ENCODE results near the gene LLPH.
"Not testable (repeated sequence)": the region's sequence is repeated elsewhere in the genome, so short reads cannot be mapped to it uniquely, and the experiment has no call there.

Gene LLPH

DNA sequence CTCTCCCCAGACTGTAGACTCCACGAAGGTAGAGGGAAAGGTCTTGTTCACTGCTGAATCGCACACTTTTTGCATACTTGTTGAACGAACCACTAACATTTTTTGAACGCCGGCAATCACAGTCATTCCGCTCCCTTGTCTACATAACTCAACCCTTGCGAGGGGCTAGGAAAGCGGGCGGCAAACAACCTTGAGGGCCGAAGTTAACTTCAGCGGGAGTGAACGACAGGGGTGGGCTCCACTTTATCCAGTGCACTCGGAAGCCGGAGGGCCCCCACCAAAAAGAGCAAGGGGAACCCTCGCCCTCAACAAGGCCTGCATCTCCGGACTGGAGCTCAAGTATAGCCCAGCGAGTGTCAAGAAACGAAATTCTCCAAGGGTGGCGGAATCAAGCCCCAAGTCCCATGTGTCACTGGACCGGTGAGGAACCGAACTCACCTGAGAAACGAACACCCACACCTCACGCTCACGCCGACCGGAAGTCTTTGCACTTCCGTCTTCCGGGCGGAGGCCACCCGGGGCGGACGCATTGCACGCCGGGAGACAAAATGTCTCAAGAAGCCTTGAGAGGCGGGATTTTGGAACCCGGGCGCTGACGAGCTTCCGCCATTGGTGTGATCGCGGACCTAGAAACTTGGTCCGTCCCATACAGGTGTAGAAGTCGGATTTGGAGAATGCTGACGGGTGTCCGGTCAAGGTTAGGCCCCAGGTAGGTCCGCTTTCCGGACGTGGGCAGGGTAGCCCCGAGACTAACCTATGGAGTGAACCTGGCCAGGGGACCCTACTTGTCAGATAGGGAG is at the start of gene LLPH:
Gene LLPH, minus strand, starts transcription at position 484 of the 800 bp plus-strand sequence. CDS start 1,644 bp downstream, outside the sequence.
- peak; percentile 87 for DNase-seq (ENCODE audit: low spot score)

DNA sequence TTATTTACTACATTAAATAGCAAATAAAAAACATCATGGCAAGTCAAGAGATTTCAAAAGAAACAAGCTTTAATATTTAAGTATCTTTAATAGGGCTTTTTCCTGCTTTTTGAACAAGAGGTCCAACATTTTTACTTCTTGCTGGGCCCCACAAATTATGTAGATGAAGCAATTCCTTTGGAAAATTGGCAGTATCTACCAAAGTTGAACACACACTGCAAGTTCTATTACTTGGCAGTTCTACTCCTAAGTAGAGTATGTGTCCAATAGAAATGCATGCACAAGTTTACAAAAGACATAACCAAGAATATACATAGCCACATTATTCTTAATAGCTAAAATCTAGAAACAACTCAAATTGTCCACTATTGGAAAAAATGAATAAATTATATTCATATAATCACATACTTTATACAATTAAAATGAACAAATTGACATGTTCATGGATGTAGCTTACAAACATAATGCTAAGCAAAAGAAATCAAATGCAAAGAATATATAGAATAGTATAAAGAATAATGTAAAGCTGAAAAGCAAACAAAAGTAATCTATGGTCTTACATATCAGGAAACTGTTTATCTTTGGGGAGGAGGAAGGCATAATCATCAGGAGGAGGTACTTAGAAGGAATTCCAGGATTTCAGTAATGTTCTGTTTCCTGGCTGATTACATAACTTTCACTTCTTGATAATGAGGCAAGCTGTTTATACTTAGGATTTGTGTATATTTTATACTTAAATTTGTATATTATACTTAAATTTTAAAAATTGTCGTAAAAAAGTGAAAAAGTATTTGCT is 45.8 kb upstream of the LLPH start:
- no peak for DNase-seq (ENCODE audit: low spot score)

- not testable (repeated sequence) for DNase-seq (ENCODE audit: low spot score)
Observed at GRCh38 chr12:66174391-66175325, 44.1 kb upstream of the LLPH start.

- no peak for DNase-seq (ENCODE audit: low spot score)
Observed at GRCh38 chr12:66170606-66171005, 40.1 kb upstream of the LLPH start.

DNA sequence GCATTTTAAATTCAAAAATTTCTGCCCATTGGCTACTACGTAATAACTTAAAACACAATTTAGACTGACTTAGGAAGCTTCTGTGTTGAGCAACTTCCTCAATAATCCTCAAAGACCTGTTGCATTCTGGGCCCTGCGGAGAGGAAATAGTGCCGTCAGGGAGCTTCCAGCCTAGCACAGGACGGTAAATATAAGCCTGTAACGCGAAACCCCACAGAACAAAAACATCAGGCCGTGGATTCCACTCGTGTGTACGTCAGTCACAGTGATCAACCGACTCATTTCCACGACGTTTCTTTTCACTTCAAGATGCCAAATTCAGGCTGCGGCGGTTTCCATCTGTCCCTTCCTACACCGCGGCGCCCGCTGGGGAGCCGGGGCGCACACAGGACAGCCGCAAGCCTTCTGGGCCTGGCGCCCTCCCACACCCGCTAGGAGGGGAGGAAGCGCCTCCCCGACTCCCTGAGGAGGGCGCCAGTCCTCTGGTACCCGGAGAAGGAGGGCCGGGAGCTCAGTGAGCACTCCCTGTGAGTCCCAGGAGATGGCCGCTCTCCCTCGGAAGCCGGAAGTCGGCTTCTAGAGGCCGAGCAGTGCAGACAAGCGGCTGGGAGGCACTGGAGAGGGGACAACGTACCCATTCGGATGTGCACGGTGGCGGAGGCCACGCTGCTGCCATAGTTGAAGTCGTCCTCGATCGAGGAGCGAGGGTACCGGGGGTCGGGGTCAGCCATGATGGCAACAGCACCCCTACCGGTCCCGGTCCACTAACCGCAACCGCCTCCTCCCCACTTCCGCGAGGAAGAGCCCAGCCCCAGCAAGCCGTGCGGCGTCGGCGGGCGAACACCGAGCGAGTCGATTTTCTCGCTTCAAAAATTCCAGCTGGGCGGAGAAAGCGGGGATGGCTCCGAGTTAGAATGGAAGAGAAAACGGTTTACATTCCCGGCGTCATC is 38.9 kb upstream of the LLPH start, which contains the start of gene TMBIM4:
Gene TMBIM4, minus strand, starts transcription at position 776 of the 950 bp plus-strand sequence. Its CDS starts 45 bp downstream, at position 731.
- peak; percentile 84 for DNase-seq (ENCODE audit: low spot score)

DNA sequence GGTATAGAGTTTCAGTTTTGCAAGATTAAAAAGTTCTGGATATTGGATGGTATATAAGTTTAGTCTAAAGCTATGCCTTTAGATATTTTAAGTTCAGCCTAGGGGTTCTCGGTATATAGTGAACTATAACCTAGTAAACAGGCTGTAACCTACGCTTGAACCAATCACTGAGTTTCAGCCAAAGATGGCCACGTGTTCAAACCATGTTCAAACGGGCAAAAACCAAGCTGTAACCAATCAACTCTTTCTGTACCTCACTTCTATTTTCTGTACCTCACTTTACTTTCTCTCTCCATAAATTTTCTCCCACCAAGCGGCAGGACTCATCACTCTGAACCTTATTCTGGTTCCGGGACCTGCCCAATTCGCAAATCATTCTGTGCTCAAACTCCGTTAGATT is 37.9 kb upstream of the LLPH start:
- DNase-seq (ENCODE audit: low spot score) = no peak

GRCh38 chr12:66166561-66166960 is 36.0 kb upstream of the LLPH start:
- no peak for DNase-seq (ENCODE audit: low spot score)

DNA sequence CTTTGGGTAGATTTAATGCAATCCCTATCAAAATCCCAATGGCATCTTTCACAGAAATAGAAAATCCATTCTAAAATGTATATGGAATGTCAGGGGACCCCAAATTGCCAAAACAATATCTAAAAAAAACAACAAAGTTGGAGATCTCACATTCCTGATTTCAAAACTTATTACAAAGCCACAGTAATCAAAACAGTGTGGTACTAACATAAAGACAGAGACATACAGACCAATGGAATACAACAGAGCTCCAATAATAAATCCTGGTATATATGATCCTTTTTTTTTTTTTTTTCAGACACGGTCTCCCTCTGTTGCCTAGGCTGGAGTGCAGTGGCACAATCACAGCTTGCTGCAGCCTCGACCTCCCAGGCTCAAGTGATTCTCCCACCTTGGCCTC is 34.6 kb upstream of the LLPH start:
- no peak for DNase-seq (ENCODE audit: low spot score)

GRCh38 chr12:66164349-66164821 is 33.8 kb upstream of the LLPH start:
- no peak for DNase-seq (ENCODE audit: low spot score)

DNA sequence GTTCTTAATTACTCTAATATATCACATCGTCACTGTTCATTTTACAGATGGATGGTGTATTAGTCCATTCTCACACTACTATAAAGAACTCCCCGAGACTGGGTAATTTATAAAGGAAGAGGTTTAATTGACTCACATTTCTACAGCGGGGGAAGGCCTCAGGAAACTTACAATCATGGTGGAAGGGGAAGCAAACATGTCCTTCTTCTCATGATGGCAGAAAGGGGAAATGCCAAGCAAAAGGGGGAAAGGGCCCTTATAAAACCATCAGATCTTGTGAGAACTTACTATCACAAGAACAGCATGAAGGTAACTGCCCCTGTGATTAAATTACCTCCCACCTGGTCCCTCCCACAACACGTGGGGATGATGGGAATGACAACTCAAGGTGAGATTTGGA is 32.7 kb upstream of the LLPH start:
- DNase-seq (ENCODE audit: low spot score) = no peak

GRCh38 chr12:66162701-66163100 is 32.2 kb upstream of the LLPH start:
- no peak for DNase-seq (ENCODE audit: low spot score)

DNA sequence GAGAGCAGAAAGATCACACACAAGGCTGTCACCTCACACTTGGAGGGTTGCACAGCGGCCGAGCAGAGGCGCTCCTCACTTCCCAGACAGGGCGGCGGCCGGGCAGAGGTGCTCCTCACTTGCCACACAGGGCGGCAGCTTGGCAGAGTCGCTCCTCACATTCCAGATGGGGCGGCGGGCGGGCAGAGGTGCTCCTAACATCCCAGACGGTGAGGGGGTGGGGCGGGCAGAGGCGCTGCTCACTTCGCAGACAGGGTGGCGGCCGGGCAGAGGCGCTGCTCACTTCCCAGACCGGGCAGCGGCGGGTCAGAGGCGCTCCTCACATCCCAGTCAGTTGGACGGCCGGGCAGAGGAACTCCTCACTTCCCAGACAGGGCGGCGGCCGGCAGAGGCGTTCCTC is 30.2 kb upstream of the LLPH start:
- no peak for DNase-seq (ENCODE audit: low spot score)

DNA sequence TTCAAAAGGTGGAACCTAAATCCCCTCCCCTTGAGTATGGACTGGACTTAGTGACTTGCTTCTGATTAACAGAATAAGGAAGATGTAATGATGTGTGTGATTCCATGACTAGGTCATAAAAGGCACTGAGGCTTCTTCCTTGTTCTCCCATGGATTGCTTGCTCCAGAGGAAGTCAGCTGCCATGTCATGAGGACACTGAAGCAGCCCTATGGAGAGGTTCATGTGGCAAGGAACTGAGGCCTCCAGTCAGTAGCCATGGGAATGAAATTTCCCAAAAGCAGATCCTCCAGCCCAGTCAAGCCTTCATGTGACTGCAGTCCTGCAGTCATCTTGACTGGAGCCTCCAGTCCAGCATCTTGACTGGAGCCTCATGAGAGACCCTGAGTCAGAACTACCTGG is 28.6 kb upstream of the LLPH start:
- no peak for DNase-seq (ENCODE audit: low spot score)

- DNase-seq (ENCODE audit: low spot score) = no peak
Observed at GRCh38 chr12:66156654-66157053, 26.1 kb upstream of the LLPH start.

DNA sequence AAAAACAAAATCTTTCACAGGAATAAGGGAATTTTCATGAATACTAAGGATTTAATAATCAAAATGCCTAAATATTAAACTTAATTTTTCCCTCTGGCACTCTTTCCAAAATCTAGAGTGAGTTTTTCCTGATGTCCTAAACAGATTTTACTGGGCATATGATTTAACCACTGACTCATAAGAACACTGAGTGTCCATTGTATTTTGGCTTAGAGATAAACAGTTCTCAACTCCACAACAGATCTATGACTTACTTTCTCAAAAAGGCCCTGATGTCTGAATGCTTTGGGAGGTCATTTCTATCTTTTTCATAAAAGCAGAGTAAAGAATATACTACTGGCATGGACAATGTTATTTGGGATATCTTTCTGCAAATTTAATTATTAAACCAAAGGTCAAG is 24.2 kb upstream of the LLPH start:
- DNase-seq (ENCODE audit: low spot score) = no peak

DNA sequence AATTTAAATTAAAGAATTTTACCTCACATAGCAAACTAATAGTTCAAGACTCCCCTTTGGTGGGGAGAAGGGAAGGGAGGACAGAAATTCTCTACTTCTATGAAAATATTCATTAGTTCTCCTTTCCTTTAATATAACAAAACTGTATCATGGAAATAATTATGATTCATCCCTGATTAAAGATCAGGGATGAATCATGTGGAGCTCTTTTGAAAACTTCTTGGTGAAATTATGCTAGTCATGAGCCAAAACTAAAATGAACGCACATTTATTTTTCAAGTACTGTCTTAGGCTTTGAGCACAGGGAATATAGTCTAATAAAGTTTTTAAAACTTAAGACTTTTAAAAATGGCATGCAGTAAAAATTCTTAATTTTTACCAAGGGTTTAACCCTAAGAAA is 22.2 kb upstream of the LLPH start:
- DNase-seq (ENCODE audit: low spot score) = no peak

- DNase-seq (ENCODE audit: low spot score) = no peak
Observed at GRCh38 chr12:66149702-66150398, 19.3 kb upstream of the LLPH start.

GRCh38 chr12:66144791-66145754 is 14.5 kb upstream of the LLPH start:
- DNase-seq (ENCODE audit: low spot score) = no peak

GRCh38 chr12:66143868-66144267 is 13.3 kb upstream of the LLPH start:
- no peak for DNase-seq (ENCODE audit: low spot score)
